Activated T-cell treated with anti-CD3 and anti-CD28 coated beads for 4 hours (primary cell): ENCODE measurements around the gene GPR6.

Experiments used
- DNase-seq: peaks from one replicate; pipeline ENCODE4 v3.0.0-alpha.2; 2020

GPR6 gene

GRCh38 chr6:110002676-110003075, 24.6 kb downstream of the GPR6 start:
- DNase-seq, result no peak

GRCh38 chr6:110013386-110013785, 35.3 kb downstream of the GPR6 start:
- no peak for DNase-seq

- DNase-seq, result no peak
Measured at GRCh38 chr6:110015206-110015605, 37.1 kb downstream of the GPR6 start.

- no peak for DNase-seq
Measured at GRCh38 chr6:110017306-110017705, 39.2 kb downstream of the GPR6 start.

- DNase-seq, result no peak
Measured at GRCh38 chr6:110017946-110018345, 39.8 kb downstream of the GPR6 start.

- no peak for DNase-seq
Measured at GRCh38 chr6:110018486-110018885, 40.4 kb downstream of the GPR6 start.

GRCh38 chr6:110020888-110021287, 42.8 kb downstream of the GPR6 start:
- no peak for DNase-seq

- DNase-seq, result no peak
Measured at GRCh38 chr6:110029144-110029543, 51.0 kb downstream of the GPR6 start.
